Stimulated activated CD4-positive, alpha-beta T cell treated with anti-CD3 and anti-CD28 coated beads, TNF-alpha, amount 100 ng/mL, for 1 hour (primary cell): Measurements from ENCODE around the gene CLTCL1.
"Not testable (repeated sequence)": the region's sequence is repeated elsewhere in the genome, so short reads cannot be mapped to it uniquely, and the experiment has no call there.

Experiments
- DNase-seq, 3 donors: peaks; one replicate each; pipeline ENCODE4 v3.0.0-alpha.2; 2020; ENCODE audit warnings: low read depth in 3 of 3, low spot score in 1 of 3

CLTCL1 gene

GRCh38 chr22:19290400-19291217, 910 bp downstream of the CLTCL1 start:
- DNase-seq, result peak in 1 of 3 donors; percentile 4

GRCh38 chr22:19289475-19290161, 1.9 kb downstream of the CLTCL1 start:
- DNase-seq, result no peak

- DNase-seq, result no peak
Measured at GRCh38 chr22:19287889-19288288, 3.6 kb downstream of the CLTCL1 start.

GRCh38 chr22:19287076-19287707, 4.3 kb downstream of the CLTCL1 start:
- DNase-seq, result no peak

- no peak for DNase-seq
Measured at GRCh38 chr22:19285831-19286230, 5.7 kb downstream of the CLTCL1 start.

GRCh38 chr22:19279143-19279542, 12.4 kb downstream of the CLTCL1 start:
- not testable (repeated sequence) for DNase-seq

- no peak for DNase-seq
Measured at GRCh38 chr22:19277785-19278184, 13.7 kb downstream of the CLTCL1 start.

GRCh38 chr22:19275919-19276600, 15.5 kb downstream of the CLTCL1 start:
- no peak for DNase-seq

GRCh38 chr22:19275513-19275912, 16.0 kb downstream of the CLTCL1 start:
- no peak for DNase-seq

GRCh38 chr22:19275104-19275503, 16.4 kb downstream of the CLTCL1 start:
- no peak for DNase-seq

- no peak for DNase-seq
Measured at GRCh38 chr22:19271856-19272535, 19.5 kb downstream of the CLTCL1 start.

- no peak for DNase-seq
Measured at GRCh38 chr22:19271273-19271855, 20.2 kb downstream of the CLTCL1 start.

GRCh38 chr22:19270873-19271272, 20.6 kb downstream of the CLTCL1 start:
- DNase-seq, result no peak

- no peak for DNase-seq
Measured at GRCh38 chr22:19266547-19267086, 24.9 kb downstream of the CLTCL1 start.

- no peak for DNase-seq
Measured at GRCh38 chr22:19265779-19266178, 25.7 kb downstream of the CLTCL1 start.

- no peak for DNase-seq
Measured at GRCh38 chr22:19260804-19261203, 30.7 kb downstream of the CLTCL1 start.

GRCh38 chr22:19260194-19260593, 31.3 kb downstream of the CLTCL1 start:
- DNase-seq, result no peak

GRCh38 chr22:19258968-19259288, 32.6 kb downstream of the CLTCL1 start:
- DNase-seq, result not testable (repeated sequence)

GRCh38 chr22:19258371-19258770, 33.1 kb downstream of the CLTCL1 start:
- DNase-seq, result no peak

- not testable (repeated sequence) for DNase-seq
Measured at GRCh38 chr22:19256362-19256761, 35.2 kb downstream of the CLTCL1 start.
